GM18873 (cell line): Measurements from ENCODE around the gene HPF1.
"Not testable (repeated sequence)": the region's sequence is repeated elsewhere in the genome, so short reads cannot be mapped to it uniquely, and the experiment has no call there.

Experiments
- ATAC-seq: cut with Tn5 transposase; IDR thresholded peaks from one replicate; pipeline ENCODE4 v1.9.1; 2021; ENCODE audit warnings: mild to moderate bottlenecking, moderate library complexity, moderate number of reproducible peaks; ENCODE audit not compliant: unreplicated experiment, low FRiP score

Gene HPF1

GRCh38 chr4:169744601-169745000 is 13.1 kb downstream of the HPF1 start:
- no peak for ATAC-seq

- no peak for ATAC-seq
Measured at GRCh38 chr4:169741569-169741968, 16.2 kb downstream of the HPF1 start.

GRCh38 chr4:169738604-169739003 is 19.1 kb downstream of the HPF1 start:
- ATAC-seq: not testable (repeated sequence)

GRCh38 chr4:169730564-169730963 is 27.2 kb downstream of the HPF1 start:
- ATAC-seq: no peak

- no peak for ATAC-seq
Measured at GRCh38 chr4:169727616-169728015, 30.1 kb downstream of the HPF1 start.

- no peak for ATAC-seq
Measured at GRCh38 chr4:169724260-169724659, 33.5 kb downstream of the HPF1 start.

GRCh38 chr4:169723207-169723965 is 34.4 kb downstream of the HPF1 start:
- ATAC-seq: no peak

- no peak for ATAC-seq
Measured at GRCh38 chr4:169720529-169720928, 37.2 kb downstream of the HPF1 start.

GRCh38 chr4:169716677-169717076 is 41.1 kb downstream of the HPF1 start:
- ATAC-seq: no peak

GRCh38 chr4:169715826-169716225 is 41.9 kb downstream of the HPF1 start:
- ATAC-seq: no peak

- no peak for ATAC-seq
Measured at GRCh38 chr4:169707958-169708643, 49.6 kb downstream of the HPF1 start.

GRCh38 chr4:169698331-169698730 is 59.4 kb downstream of the HPF1 start:
- ATAC-seq: no peak

- ATAC-seq: no peak
Measured at GRCh38 chr4:169690787-169691186, 67.0 kb downstream of the HPF1 start.

- ATAC-seq: no peak
Measured at GRCh38 chr4:169689681-169690080, 68.1 kb downstream of the HPF1 start.

GRCh38 chr4:169682372-169683047 is 75.2 kb downstream of the HPF1 start:
- no peak for ATAC-seq
